Esophagus muscularis mucosa (tissue), 4 donors: ENCODE data around the gene RC3H2.

Experiments
- EP300 ChIP-seq: sonication (generic); formaldehyde crosslinking; IDR thresholded peaks from one replicate; pipeline ENCODE4 v1.6.1; 2017; ENCODE audit warnings: antibody characterized with exemption
- POLR2AphosphoS5 ChIP-seq, 2 donors: sonication (generic); formaldehyde crosslinking; IDR thresholded peaks; one replicate each; pipeline ENCODE4 v1.6.1; 2017; ENCODE audit warnings: antibody characterized with exemption in 2 of 2
- TF ChIP-seq, protein P1 (sequence below), 3 experiments: fragments of 200-600 bp in 2 of 3; fragments of 450-650 bp in 1 of 3; sonication (generic) in 2 of 3; IDR thresholded peaks; one replicate each; pipeline ENCODE4 v1.5.1; 2017 to 2019; ENCODE audit warnings: antibody characterized with exemption in 3 of 3, mild to moderate bottlenecking in 2 of 3, moderate library complexity in 1 of 3

GRCh38 chr9:122912671-122912963, 7.5 kb upstream of the RC3H2 start:
- TF ChIP-seq POLR2AphosphoS5 (IDR thresholded peaks at IDR 0.05) (no peak), EP300 (no peak)
- TF ChIP-seq, protein P1, sequence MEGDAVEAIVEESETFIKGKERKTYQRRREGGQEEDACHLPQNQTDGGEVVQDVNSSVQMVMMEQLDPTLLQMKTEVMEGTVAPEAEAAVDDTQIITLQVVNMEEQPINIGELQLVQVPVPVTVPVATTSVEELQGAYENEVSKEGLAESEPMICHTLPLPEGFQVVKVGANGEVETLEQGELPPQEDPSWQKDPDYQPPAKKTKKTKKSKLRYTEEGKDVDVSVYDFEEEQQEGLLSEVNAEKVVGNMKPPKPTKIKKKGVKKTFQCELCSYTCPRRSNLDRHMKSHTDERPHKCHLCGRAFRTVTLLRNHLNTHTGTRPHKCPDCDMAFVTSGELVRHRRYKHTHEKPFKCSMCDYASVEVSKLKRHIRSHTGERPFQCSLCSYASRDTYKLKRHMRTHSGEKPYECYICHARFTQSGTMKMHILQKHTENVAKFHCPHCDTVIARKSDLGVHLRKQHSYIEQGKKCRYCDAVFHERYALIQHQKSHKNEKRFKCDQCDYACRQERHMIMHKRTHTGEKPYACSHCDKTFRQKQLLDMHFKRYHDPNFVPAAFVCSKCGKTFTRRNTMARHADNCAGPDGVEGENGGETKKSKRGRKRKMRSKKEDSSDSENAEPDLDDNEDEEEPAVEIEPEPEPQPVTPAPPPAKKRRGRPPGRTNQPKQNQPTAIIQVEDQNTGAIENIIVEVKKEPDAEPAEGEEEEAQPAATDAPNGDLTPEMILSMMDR (IDR thresholded peaks at IDR 0.05), result no peak
